ENCODE results near the gene SHQ1.
A peak's percentile ranks its signal among the peaks of the same experiment; 100 is the strongest.
"Not testable (repeated sequence)": the region's sequence is repeated elsewhere in the genome, so short reads cannot be mapped to it uniquely, and the experiment has no call there.

Gene SHQ1

GRCh38 chr3:72800869-72801268 lies 47.4 kb downstream of the SHQ1 start:
- no peak for DNase-seq (ENCODE audit: low spot score)

GRCh38 chr3:72798552-72799195 lies 49.6 kb downstream of the SHQ1 start:
- no peak for DNase-seq (ENCODE audit: low spot score)

- no peak for DNase-seq (ENCODE audit: low spot score)
Observed at GRCh38 chr3:72797773-72798543, 50.3 kb downstream of the SHQ1 start.

GRCh38 chr3:72794079-72794478 lies 54.2 kb downstream of the SHQ1 start:
- DNase-seq (ENCODE audit: low spot score): no peak

- no peak for DNase-seq (ENCODE audit: low spot score)
Observed at GRCh38 chr3:72791161-72791560, 57.1 kb downstream of the SHQ1 start.

- DNase-seq (ENCODE audit: low spot score): no peak
Observed at GRCh38 chr3:72789786-72790185, 58.5 kb downstream of the SHQ1 start.

- not testable (repeated sequence) for DNase-seq (ENCODE audit: low spot score)
Observed at GRCh38 chr3:72788232-72788631, 60.0 kb downstream of the SHQ1 start.

GRCh38 chr3:72786668-72787067 lies 61.6 kb downstream of the SHQ1 start:
- no peak for DNase-seq (ENCODE audit: low spot score)

- DNase-seq (ENCODE audit: low spot score): no peak
Observed at GRCh38 chr3:72784226-72784625, 64.0 kb downstream of the SHQ1 start.

- no peak for DNase-seq (ENCODE audit: low spot score)
Observed at GRCh38 chr3:72782521-72782920, 65.7 kb downstream of the SHQ1 start.

- DNase-seq (ENCODE audit: low spot score): no peak
Observed at GRCh38 chr3:72769758-72770540, 78.3 kb downstream of the SHQ1 start.

GRCh38 chr3:72768936-72769335 lies 79.3 kb downstream of the SHQ1 start:
- no peak for DNase-seq (ENCODE audit: low spot score)

GRCh38 chr3:72768481-72768880 lies 79.8 kb downstream of the SHQ1 start:
- DNase-seq (ENCODE audit: low spot score): no peak

GRCh38 chr3:72768006-72768441 lies 80.2 kb downstream of the SHQ1 start:
- DNase-seq (ENCODE audit: low spot score): no peak

GRCh38 chr3:72766866-72767265 lies 81.4 kb downstream of the SHQ1 start:
- DNase-seq (ENCODE audit: low spot score): no peak

- DNase-seq (ENCODE audit: low spot score): no peak
Observed at GRCh38 chr3:72763751-72764440, 84.3 kb downstream of the SHQ1 start.

GRCh38 chr3:72761410-72761809 lies 86.8 kb downstream of the SHQ1 start:
- no peak for DNase-seq (ENCODE audit: low spot score)

GRCh38 chr3:72760225-72760624 lies 88.0 kb downstream of the SHQ1 start:
- DNase-seq (ENCODE audit: low spot score): no peak

GRCh38 chr3:72756900-72757299 lies 91.3 kb downstream of the SHQ1 start:
- peak; percentile 58 for DNase-seq (ENCODE audit: low spot score)

- no peak for DNase-seq (ENCODE audit: low spot score)
Observed at GRCh38 chr3:72754582-72754981, 93.7 kb downstream of the SHQ1 start.

GRCh38 chr3:72753495-72753894 lies 94.8 kb downstream of the SHQ1 start:
- DNase-seq (ENCODE audit: low spot score): no peak

GRCh38 chr3:72750405-72750965 lies 97.8 kb downstream of the SHQ1 start:
- no peak for DNase-seq (ENCODE audit: low spot score)
